Lung (tissue), 12 donors: ENCODE measurements around the gene HECTD2. TPM values are rescaled to one million over a fixed set of nuclear protein-coding genes. Genes with fewer than 3 reads are reported as not detected.
"Not testable (repeated sequence)": the region's sequence is repeated elsewhere in the genome, so short reads cannot be mapped to it uniquely, and the experiment has no call there.

ENCODE experiments used
- ATAC-seq: fragments of 200-7000 bp; cut with Tn5 transposase; one replicate; pipeline ENCODE4 v1.9.1; 2020; ENCODE audit warnings: moderate number of reproducible peaks; ENCODE audit not compliant: insufficient read depth, low FRiP score
- DNase-seq, 3 donors: peaks; one replicate each; pipeline ENCODE4 v3.0.0-alpha.2; 2013 to 2017
- H3K27ac ChIP-seq, 2 donors: one replicate each; pipeline ENCODE4 v1.5.1; 2013; ENCODE audit warnings: mild to moderate bottlenecking in 2 of 2, moderate library complexity in 2 of 2, control low read depth in 1 of 2, inconsistent platforms in 1 of 2, low read depth in 1 of 2, low read length in 1 of 2
- H3K27me3 ChIP-seq, 3 donors: one replicate each; pipeline ENCODE4 v1.5.1; 2013; ENCODE audit warnings: low read length in 2 of 3; ENCODE audit not compliant: control insufficient read depth in 3 of 3, insufficient read depth in 3 of 3
- H3K36me3 ChIP-seq, 4 donors: one replicate each; pipeline ENCODE4 v1.5.1; 2013; ENCODE audit warnings: low read length in 4 of 4, mild to moderate bottlenecking in 1 of 4, moderate library complexity in 1 of 4; ENCODE audit not compliant: control insufficient read depth in 4 of 4, insufficient read depth in 4 of 4
- H3K4me1 ChIP-seq, 5 donors: one replicate each; pipeline ENCODE4 v1.5.1; 2013; ENCODE audit warnings: low read length in 5 of 5, mild to moderate bottlenecking in 2 of 5, moderate library complexity in 1 of 5; ENCODE audit not compliant: control insufficient read depth in 5 of 5, insufficient read depth in 5 of 5
- H3K4me3 ChIP-seq: one replicate; pipeline ENCODE4 v1.5.1; 2013; ENCODE audit warnings: mild to moderate bottlenecking, control low read depth, moderate library complexity
- H3K9ac ChIP-seq, 2 donors: one replicate each; pipeline ENCODE4 v1.5.1; 2013; ENCODE audit warnings: low read length in 2 of 2, control low read depth in 1 of 2; ENCODE audit not compliant: insufficient read depth in 1 of 2
- H3K9me3 ChIP-seq, 4 donors: one replicate each; pipeline ENCODE4 v1.5.1; 2013; ENCODE audit warnings: low read length in 3 of 4, mild to moderate bottlenecking in 1 of 4, moderate library complexity in 1 of 4; ENCODE audit not compliant: control insufficient read depth in 4 of 4, insufficient read depth in 3 of 4
- WGBS, 2 donors: extraction: QIAGEN DNeasy Blood & Tissue Kit; methylation state at CpG; one replicate each; pipeline ENCODE4 v1.1.7; 2013; 5-methylcytosine and 5-hydroxymethylcytosine counted together
- polyA plus RNA-seq, 2 donors: library from polyadenylated mRNA; stranded (reverse); fragments of 200-250 nt; gene quantifications; one replicate each; pipeline ENCODE4 v1.2.1, GENCODE V29; 2013
- total RNA-seq, 2 donors: library from RNA; depleted of rRNA in 1 of 2; stranded (reverse); fragments of >200 nt in 1 of 2; gene quantifications; one replicate each; pipeline ENCODE4 v1.2.1, GENCODE V29; 2014 to 2021
- TF ChIP-seq, protein P1 (sequence below): IDR thresholded peaks from 2 replicates; pipeline ENCODE4 v1.5.1; 2012; ENCODE audit warnings: mild to moderate bottlenecking; ENCODE audit errors: control extremely low read depth, extremely low read depth
- donor health status: control.
- donor health status: control.
- donor health status: Bipolar disorder and iron deficiency.
- donor health status: healthy.
- donor health status: DM: yes; HTN: yes; CAD: no.

HECTD2 gene
- total and polyA plus RNA-seq, 4 donors, result 3.1 to 50.8 (median 7.2) TPM

DNA sequence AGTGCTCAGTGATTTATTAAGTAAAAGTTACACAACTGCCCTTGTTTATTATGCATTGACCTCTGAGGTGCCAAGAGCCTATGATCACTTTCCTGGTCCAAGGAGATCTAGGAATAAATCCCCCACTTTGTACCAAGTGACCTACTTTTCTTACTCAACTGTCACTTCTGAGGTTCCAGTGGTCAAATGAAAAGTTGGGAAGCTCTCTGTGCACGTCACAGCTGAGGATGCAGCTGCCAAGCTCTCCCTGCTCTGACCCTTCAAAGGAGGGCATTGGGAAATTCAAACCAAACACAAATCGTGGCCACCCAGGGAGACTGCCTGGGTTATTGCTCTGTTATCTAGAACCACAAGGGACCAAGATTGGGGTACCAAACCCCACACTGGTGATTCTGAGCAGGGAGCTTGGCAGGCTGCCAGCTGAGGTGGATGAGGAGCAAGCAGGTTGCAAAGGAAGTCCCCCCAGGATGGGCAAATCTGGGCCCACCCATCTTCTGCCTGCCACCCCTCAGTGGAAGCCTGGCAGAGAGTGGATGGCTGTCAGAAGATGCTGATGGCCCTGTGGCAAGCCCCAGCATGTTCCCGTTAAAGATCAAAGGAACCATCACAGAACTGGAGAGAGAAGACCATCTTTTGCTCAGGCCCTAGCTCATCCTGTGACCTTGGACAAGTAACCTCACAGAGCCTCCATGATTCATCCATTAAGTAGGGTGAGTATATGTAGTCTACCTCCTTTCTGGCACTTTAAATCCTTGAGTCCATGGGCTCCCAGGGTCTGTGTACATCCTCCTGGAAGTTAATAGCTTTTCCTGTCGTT, 116.0 kb downstream of the HECTD2 start:
- H3K36me3 ChIP-seq, result no peaks in the 10 kb centered on the region
- H3K9ac ChIP-seq, result no peak overlapping the region
- no peaks in the 10 kb centered on the region for H3K27me3 ChIP-seq
- peaks cover 0 to 21% (median 13%) of the 10 kb centered on the region in 5 donors for H3K4me1 ChIP-seq
- ATAC-seq (no peak), DNase-seq (peak; percentile 88 to 98 (median 98))
- TF ChIP-seq, protein P1, sequence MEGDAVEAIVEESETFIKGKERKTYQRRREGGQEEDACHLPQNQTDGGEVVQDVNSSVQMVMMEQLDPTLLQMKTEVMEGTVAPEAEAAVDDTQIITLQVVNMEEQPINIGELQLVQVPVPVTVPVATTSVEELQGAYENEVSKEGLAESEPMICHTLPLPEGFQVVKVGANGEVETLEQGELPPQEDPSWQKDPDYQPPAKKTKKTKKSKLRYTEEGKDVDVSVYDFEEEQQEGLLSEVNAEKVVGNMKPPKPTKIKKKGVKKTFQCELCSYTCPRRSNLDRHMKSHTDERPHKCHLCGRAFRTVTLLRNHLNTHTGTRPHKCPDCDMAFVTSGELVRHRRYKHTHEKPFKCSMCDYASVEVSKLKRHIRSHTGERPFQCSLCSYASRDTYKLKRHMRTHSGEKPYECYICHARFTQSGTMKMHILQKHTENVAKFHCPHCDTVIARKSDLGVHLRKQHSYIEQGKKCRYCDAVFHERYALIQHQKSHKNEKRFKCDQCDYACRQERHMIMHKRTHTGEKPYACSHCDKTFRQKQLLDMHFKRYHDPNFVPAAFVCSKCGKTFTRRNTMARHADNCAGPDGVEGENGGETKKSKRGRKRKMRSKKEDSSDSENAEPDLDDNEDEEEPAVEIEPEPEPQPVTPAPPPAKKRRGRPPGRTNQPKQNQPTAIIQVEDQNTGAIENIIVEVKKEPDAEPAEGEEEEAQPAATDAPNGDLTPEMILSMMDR, result no peak
- H3K4me3 ChIP-seq, result no peak overlapping the region
- no peaks in the 10 kb centered on the region for H3K9me3 ChIP-seq
- H3K27ac ChIP-seq, result no peak overlapping the region
- 51 to 57% methylated on average over 4 of the region's 4 CpGs for WGBS, 2 donors

DNA sequence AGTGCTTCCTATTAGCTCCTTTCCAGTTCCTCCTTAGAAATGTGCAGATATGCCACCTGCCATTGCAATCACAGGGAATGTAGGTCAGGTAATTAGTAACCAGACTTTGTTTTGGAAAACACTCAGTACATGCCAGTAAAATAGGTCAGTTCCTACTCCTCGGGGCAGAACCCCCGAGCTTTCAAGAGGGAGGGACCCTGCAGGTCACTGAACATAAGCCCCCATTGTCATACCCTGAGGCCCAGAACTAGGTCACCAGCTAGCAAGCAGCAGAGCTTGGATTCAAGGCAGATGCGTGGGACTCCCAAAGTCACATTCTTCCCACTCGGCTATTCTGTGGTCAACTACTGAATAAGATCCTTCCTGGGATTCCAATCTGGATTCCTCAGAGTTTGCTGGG, 117.9 kb downstream of the HECTD2 start:
- no peak overlapping the region for H3K9ac ChIP-seq
- H3K4me3 ChIP-seq, result no peak overlapping the region
- no peak overlapping the region for H3K27ac ChIP-seq
- H3K36me3 ChIP-seq, result no peaks in the 10 kb centered on the region
- no peaks in the 10 kb centered on the region for H3K9me3 ChIP-seq
- H3K27me3 ChIP-seq, result no peaks in the 10 kb centered on the region
- no peak for ATAC-seq
- peaks cover 0 to 20% (median 10%) of the 10 kb centered on the region in 5 donors for H3K4me1 ChIP-seq
- DNase-seq, result no peak
- TF ChIP-seq, protein P1, result no peak
- 75 to 91% methylated on average over 4 of the region's 4 CpGs for WGBS, 2 donors

DNA sequence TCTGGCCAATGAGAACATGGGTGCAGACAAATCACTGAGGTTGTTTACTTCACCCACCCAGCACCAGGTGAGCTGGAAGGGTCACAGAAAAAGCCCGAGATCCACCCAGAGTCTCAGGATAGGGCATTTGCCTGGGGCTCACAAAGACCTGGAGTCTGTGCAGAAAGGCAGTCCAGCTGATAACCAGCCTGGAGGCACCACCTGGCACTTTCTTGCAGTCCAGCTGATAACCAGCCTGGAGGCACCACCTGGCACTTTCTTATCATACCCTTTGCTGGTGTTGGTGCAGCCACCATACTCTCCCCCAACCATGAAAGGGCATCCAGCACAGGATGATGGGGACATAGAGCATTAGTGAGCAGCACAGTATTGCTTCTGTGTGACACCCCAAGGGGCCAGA, 118.6 kb downstream of the HECTD2 start:
- H3K27ac ChIP-seq, result no peak overlapping the region
- H3K27me3 ChIP-seq, result no peaks in the 10 kb centered on the region
- DNase-seq (no peak), ATAC-seq (no peak)
- no peaks in the 10 kb centered on the region for H3K9me3 ChIP-seq
- no peaks in the 10 kb centered on the region for H3K36me3 ChIP-seq
- H3K4me1 ChIP-seq, result peaks cover 0 to 20% (median 10%) of the 10 kb centered on the region in 5 donors
- H3K9ac ChIP-seq, result no peak overlapping the region
- WGBS, 2 donors, result 93 to 96% methylated on average over 1 of the region's 1 CpG
- H3K4me3 ChIP-seq, result no peak overlapping the region
- TF ChIP-seq, protein P1, result no peak

DNA sequence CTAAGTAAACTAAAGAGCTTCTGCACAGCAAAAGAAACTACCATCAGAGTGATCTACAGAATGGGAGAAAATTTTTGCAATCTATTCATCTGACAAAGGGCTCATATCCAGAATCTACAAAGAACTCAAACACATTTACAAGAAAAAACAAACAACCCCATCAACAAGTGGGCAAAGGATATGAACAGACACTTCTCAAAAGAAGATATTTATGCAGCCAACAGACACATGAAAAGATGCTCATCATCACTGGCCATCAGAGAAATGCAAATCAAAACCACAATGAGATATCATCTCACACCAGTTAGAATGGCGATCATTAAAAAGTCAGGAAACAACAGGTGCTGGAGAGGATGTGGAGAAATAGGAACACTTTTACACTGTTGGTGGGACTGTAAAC, 124.6 kb downstream of the HECTD2 start:
- WGBS, 2 donors, result no CpG with 5 or more reads among the region's 1 CpG
- not testable (repeated sequence) for H3K9ac ChIP-seq

More for the DNA sequence above, 124.6 kb downstream of the HECTD2 start:
- not testable (repeated sequence) for H3K27ac ChIP-seq, H3K27me3 ChIP-seq, H3K4me3 ChIP-seq, H3K36me3 ChIP-seq, ATAC-seq, H3K9me3 ChIP-seq, DNase-seq
- H3K4me1 ChIP-seq, result peaks cover 0 to 25% (median 7%) of the 10 kb centered on the region in 5 donors
